GM19455 (cell line): ENCODE data around the gene NFYA.
"Not testable (repeated sequence)": the region's sequence is repeated elsewhere in the genome, so short reads cannot be mapped to it uniquely, and the experiment has no call there.

ENCODE experiments used
- ATAC-seq: cut with Tn5 transposase; IDR thresholded peaks from one replicate; pipeline ENCODE4 v1.9.1; 2021; ENCODE audit not compliant: unreplicated experiment

The NFYA gene

DNA sequence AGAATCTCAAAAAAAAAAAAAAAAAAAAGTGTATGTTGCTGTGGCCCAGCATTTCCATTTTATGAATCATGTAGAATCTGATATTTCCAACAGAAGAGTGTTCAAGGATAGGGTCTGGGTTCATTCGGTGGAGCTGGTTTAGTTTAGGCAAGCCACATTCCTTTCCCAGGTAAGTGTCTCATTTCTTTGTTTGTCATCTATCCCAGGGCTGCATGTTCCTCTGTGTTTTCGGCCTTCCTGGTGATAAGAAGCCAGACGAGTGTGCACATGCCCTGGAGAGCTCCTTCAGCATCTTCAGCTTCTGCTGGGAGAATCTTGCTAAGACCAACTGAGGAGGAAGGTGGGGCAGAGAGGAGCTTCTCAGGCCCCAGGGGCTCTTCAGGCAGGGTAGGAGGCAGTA, 38.2 kb downstream of the NFYA start:
- no peak for ATAC-seq

DNA sequence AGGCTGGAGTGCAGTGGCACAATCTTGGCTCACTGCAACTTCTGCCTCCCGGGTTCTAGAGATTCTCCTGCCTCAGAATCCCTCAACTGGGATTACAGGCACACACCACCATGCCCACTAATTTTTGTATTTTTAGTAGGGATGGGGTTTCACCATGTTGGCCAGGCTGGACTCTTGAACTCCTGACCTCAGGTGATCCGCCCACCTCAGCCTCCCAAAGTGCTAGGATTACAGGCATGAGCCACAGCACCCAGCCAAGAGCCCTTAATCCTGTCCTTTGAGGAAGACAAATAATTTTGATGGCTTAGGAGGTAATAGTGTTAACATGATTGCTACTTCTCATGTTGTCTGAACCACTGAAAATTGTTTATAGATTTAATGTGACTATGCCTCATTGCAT, 42.3 kb downstream of the NFYA start:
- ATAC-seq, result not testable (repeated sequence)

DNA sequence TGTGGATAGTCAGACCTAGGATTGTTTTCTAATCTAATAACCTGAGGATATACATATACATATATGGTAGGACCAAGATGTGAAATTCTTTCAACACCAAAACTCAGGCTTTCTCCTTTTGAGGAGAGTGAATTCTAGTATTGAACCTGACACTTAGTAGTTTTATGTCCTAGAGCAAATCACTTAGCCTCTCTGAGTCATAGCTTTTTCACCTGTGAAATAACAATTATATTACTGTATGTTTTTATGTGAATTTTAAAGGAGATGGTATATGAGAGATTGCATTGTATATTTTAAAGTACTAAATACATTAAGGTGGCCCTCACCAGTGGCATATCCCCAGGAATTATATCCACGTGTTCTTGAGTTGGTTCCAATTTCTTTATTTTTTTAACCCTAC, 46.7 kb downstream of the NFYA start:
- ATAC-seq, result no peak

DNA sequence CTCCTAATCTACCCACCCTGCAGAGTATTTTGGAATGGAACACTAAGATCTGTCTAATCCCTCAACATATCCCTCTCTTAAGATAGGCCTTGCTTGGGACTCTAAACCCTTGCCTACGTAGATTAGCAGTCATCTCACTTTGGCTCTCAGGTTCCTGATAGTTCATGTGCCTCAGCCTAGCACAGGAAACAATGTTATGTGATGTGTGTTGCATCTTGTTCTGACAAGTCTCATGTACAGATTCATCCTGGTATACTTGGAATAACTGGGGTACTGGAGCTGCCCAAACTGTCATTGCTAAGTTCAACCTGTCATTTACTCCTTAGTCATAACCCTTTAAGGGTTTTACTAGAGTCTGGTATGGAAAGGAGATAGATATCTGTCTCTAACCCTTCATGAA, 47.3 kb downstream of the NFYA start:
- ATAC-seq, result no peak

DNA sequence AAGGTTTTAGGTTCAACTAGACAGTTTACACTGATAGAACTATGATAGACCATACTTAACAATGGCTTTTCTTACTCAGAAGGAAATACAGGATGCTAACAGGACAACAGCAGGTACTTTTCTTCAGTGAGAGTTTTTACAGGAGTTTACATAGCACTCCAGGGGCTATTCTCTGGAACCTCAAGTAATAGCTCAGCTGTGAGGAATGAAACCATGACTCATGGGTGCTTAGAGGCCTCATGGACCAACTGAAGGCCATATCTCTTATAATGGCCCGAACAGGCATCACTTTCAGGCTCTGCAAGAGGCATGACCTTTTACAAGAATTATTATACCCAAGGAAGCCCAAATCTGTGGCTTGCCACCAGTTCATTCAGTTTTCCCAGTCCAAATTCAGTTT, 49.6 kb downstream of the NFYA start:
- no peak for ATAC-seq

DNA sequence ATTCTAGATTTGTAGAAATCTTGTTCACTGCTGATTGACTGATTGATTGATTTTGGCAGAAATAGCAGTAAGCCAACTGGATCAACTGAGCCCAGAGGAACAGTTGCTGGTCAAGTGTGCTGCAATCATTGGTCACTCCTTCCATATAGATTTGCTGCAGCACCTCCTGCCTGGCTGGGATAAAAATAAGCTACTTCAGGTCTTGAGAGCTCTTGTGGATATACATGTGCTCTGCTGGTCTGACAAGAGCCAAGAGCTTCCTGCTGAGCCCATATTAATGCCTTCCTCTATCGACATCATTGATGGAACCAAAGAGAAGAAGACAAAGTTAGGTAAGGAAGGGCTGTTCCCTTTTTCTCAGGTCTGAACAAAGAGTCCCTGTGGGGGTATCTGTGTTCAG, 50.1 kb downstream of the NFYA start:
- no peak for ATAC-seq

DNA sequence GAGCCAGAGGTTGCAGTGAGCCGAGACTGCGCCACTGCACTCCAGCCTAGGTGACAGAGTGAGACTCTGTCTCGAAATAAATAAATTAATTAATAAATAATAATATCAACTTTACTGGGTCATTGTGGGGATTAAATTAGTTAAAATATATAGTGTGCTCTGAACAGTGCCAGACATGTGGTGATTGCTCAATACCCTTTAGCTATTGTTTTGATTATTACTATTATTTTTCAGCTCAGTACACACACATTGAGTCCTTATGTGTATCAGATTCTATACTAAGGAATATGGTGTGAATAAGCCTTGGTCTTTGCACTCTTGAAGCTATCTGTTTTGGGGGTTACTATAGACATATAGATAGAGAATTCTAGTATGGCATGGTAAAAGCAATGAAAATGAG, 52.5 kb downstream of the NFYA start:
- no peak for ATAC-seq

DNA sequence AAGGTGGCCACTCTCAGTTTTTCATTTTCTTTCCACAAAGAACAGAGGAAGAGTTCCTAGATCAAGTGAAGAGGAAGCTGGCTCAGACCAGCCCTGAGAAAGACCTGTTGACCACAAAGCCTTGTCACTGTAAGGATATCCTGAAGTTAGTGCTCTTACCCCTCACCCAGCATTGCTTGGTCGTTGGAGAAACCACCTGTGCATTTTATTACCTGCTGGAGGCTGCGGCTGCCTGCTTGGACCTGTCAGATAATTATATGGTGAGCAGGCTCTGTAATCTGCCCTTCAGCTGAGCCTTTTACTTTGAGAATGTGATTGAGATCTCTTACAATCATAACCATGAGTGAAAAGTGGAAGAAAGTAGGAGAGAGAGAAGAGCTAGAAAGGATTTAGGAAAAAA, 59.5 kb downstream of the NFYA start:
- no peak for ATAC-seq

DNA sequence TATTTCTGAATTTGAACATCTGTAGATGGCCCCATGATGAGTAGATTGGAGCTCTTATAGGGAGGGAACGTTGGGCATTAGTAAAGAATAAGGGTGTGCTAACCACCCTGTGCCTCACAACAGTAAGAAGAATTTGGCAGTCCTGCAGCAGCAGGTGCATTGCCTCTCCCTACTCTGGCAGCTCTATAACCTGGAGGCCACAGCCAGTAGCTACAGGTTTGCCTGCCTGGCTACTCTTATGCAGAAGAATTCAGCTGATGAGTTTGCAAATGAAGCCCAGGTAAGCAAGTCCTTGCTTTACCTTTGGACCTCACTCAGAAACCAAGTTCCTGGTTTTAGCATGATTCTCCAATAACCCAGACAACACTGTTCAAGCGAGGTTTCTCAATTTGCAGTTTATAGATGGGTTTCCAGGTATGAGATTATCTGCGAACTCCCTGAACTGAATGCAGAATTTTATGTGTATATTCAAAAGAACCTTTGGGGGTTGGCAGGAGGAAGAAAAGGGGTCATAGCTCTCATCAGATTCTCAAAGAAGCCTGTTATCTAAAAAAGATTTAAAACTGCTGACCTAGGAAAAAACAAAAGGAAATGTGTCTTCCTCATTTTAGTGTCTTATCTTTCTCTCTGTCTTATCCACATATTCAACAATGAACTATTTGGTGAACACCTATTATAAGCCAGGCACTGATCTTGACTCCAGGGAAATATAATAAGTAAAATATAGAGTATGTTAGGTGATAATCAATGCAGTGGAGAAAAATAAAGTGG, 62.5 kb downstream of the NFYA start:
- no peak for ATAC-seq

DNA sequence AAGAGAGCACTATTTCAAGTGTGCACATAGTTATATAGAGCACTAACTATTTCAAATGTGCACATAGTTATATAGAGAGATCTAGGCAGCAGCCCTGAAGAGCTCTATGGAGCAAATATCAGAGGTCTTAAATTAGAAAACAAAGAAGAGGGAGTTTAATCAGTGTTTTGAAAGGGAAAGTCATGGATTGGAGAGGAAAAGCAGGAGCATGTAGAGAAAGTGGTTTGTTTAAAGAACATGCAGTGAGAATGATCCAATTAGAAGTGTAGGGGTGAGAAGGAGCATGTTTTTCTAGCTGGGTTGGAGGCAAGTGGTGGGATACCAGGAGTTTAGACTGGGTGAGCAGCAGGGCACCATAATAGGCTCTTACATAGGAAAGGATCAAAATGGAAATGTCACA, 64.1 kb downstream of the NFYA start:
- ATAC-seq, result no peak

DNA sequence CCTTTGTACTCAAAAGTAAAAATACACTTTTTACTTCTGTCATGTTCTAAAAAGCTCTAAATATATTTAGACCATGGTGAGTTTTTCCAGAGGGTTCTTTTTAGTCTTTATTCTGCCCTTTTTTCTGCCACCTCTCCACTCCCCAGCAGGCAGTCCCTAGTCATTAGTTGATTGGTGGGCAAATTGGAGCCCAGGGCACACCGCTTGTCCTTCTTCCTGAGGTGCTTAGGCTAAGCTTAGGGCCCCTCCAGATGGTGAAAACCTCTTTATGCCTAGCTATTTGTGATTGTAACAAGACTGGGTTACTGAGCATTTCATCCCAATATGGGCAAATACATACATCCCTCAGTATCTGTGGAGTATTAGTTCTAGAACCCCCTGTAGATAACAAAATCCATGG, 75.1 kb downstream of the NFYA start:
- no peak for ATAC-seq
